MM.1S (cell line): ENCODE data around the gene WBP1L.

ENCODE experiments used
- DNase-seq: peaks from one replicate; pipeline ENCODE4 v3.0.0-alpha.2; 2015
- H2AFZ ChIP-seq: fragments of 300-600 bp; sonication (generic); 2 replicates; pipeline ENCODE4 v1.6.0; 2016; ENCODE audit warnings: antibody characterized with exemption, low read length
- H3F3A ChIP-seq: fragments of 300-600 bp; sonication (generic); 2 replicates; pipeline ENCODE4 v1.6.1; 2016; ENCODE audit warnings: mild to moderate bottlenecking, antibody characterized with exemption, low read length, moderate library complexity, mixed read lengths; ENCODE audit not compliant: insufficient read depth
- H3K27ac ChIP-seq: fragments of 300-600 bp; sonication (generic); 2 replicates; pipeline ENCODE4 v1.5.1; 2016; ENCODE audit warnings: mild to moderate bottlenecking, low read length
- H3K27me3 ChIP-seq: fragments of 300-600 bp; sonication (generic); replicated peaks from 2 replicates; pipeline ENCODE4 v1.6.0; 2016; ENCODE audit warnings: low read length; ENCODE audit not compliant: insufficient read depth
- H3K36me3 ChIP-seq: fragments of 300-600 bp; sonication (generic); replicated peaks from 2 replicates; pipeline ENCODE4 v1.6.1; 2016; ENCODE audit warnings: mild to moderate bottlenecking, low read length, mixed read lengths; ENCODE audit not compliant: insufficient read depth
- H3K4me1 ChIP-seq: fragments of 300-600 bp; sonication (generic); 2 replicates; pipeline ENCODE4 v1.6.1; 2016; ENCODE audit warnings: low read length, mixed read lengths
- H3K4me2 ChIP-seq: fragments of 300-600 bp; sonication (generic); 2 replicates; pipeline ENCODE4 v1.6.0; 2016; ENCODE audit warnings: low read depth, low read length
- H3K4me3 ChIP-seq: fragments of 300-600 bp; sonication (generic); 2 replicates; pipeline ENCODE4 v1.5.1; 2016; ENCODE audit warnings: low read length, mixed read lengths
- H3K79me2 ChIP-seq: fragments of 300-600 bp; sonication (generic); 2 replicates; pipeline ENCODE4 v1.6.1; 2016; ENCODE audit warnings: mixed run types, low read length, mixed read lengths
- H3K9ac ChIP-seq: fragments of 300-600 bp; sonication (generic); 2 replicates; pipeline ENCODE4 v1.6.1; 2016; ENCODE audit warnings: low read length, mixed read lengths
- H3K9me2 ChIP-seq: fragments of 300-600 bp; sonication (generic); replicated peaks from 2 replicates; pipeline ENCODE4 v1.6.1; 2016; ENCODE audit warnings: mild to moderate bottlenecking, low read length, mixed read lengths; ENCODE audit not compliant: insufficient read depth
- H3K9me3 ChIP-seq: fragments of 300-600 bp; sonication (generic); replicated peaks from 2 replicates; pipeline ENCODE4 v1.6.1; 2016; ENCODE audit warnings: mild to moderate bottlenecking, low read length, mixed read lengths; ENCODE audit not compliant: insufficient read depth
- H4K20me1 ChIP-seq: fragments of 300-600 bp; sonication (generic); 2 replicates; pipeline ENCODE4 v1.6.1; 2016; ENCODE audit warnings: mild to moderate bottlenecking, low read length, moderate library complexity, mixed read lengths; ENCODE audit not compliant: insufficient read depth
- EZH2 ChIP-seq: fragments of 300-600 bp; sonication (generic); optimal IDR thresholded peaks from 2 replicates; pipeline ENCODE3; 2017; ENCODE audit warnings: low read depth, mild to moderate bottlenecking, antibody characterized with exemption, low read length, mixed read lengths
- EZH2phosphoT487 ChIP-seq: fragments of 300-600 bp; sonication (generic); IDR thresholded peaks from 2 replicates; pipeline ENCODE4 v1.6.1; 2018; ENCODE audit warnings: antibody characterized with exemption, low read length
- TF ChIP-seq, protein P1 (sequence below): fragments of 300-600 bp; sonication (generic); IDR thresholded peaks from 2 replicates; pipeline ENCODE4 v1.5.1; 2016; ENCODE audit warnings: antibody characterized with exemption, low read length, mixed read lengths

WBP1L gene

DNA sequence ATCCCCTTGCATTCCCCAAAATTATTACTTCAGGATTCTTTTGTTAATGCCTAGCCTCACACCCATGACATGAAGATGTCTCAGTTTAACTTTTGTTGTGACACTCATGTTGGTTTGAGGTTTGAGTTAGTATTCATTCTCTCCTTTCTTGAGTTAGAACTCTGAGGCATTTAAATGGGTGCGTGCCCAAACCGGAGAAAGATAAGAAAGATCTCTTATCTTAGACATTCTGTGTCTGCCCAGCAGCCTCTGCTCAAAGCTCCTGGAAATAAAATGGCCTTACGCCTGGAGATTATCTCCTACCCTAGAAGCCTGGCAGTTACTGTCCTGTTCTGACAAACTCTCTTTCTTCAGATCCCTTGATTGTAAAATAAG lies 26.3 kb downstream of the WBP1L start:
- H3K27ac ChIP-seq: no peak overlapping the region
- H3K9me3 ChIP-seq: no peaks in the 10 kb centered on the region

GRCh38 chr10:102770792-102771191 lies 27.0 kb downstream of the WBP1L start:
- no peaks in the 10 kb centered on the region for H3K9me2 ChIP-seq
- no peaks in the 10 kb centered on the region for H4K20me1 ChIP-seq
- no peak overlapping the region for H2AFZ ChIP-seq
- H3K4me3 ChIP-seq: no peak overlapping the region
- no peaks in the 10 kb centered on the region for H3K27me3 ChIP-seq
- TF ChIP-seq EZH2phosphoT487: no peak
- TF ChIP-seq, protein P1, sequence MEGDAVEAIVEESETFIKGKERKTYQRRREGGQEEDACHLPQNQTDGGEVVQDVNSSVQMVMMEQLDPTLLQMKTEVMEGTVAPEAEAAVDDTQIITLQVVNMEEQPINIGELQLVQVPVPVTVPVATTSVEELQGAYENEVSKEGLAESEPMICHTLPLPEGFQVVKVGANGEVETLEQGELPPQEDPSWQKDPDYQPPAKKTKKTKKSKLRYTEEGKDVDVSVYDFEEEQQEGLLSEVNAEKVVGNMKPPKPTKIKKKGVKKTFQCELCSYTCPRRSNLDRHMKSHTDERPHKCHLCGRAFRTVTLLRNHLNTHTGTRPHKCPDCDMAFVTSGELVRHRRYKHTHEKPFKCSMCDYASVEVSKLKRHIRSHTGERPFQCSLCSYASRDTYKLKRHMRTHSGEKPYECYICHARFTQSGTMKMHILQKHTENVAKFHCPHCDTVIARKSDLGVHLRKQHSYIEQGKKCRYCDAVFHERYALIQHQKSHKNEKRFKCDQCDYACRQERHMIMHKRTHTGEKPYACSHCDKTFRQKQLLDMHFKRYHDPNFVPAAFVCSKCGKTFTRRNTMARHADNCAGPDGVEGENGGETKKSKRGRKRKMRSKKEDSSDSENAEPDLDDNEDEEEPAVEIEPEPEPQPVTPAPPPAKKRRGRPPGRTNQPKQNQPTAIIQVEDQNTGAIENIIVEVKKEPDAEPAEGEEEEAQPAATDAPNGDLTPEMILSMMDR: no peak
- no peak for TF ChIP-seq EZH2
- H3F3A ChIP-seq: peaks cover 22% of the 10 kb centered on the region
- H3K4me1 ChIP-seq: peaks cover 44% of the 10 kb centered on the region
- H3K9ac ChIP-seq: no peak overlapping the region
- H3K9me3 ChIP-seq: no peaks in the 10 kb centered on the region
- no peak for DNase-seq
- peaks cover 59% of the 10 kb centered on the region for H3K79me2 ChIP-seq
- H3K4me2 ChIP-seq: no peak overlapping the region
- H3K27ac ChIP-seq: no peak overlapping the region
- no peaks in the 10 kb centered on the region for H3K36me3 ChIP-seq

More for the DNA sequence above, 26.3 kb downstream of the WBP1L start:
- H3K79me2 ChIP-seq: peaks cover 57% of the 10 kb centered on the region
- H3K27me3 ChIP-seq: no peaks in the 10 kb centered on the region
- peaks cover 15% of the 10 kb centered on the region for H3F3A ChIP-seq
- H3K9ac ChIP-seq: no peak overlapping the region
- H3K4me1 ChIP-seq: peaks cover 41% of the 10 kb centered on the region
- no peaks in the 10 kb centered on the region for H3K36me3 ChIP-seq
- TF ChIP-seq, protein P1: no peak
- TF ChIP-seq EZH2: no peak
- TF ChIP-seq EZH2phosphoT487: no peak
- no peak for DNase-seq
- no peaks in the 10 kb centered on the region for H3K9me2 ChIP-seq
- no peak overlapping the region for H2AFZ ChIP-seq
- no peak overlapping the region for H3K4me3 ChIP-seq
- no peak overlapping the region for H3K4me2 ChIP-seq
- no peaks in the 10 kb centered on the region for H4K20me1 ChIP-seq

GRCh38 chr10:102773320-102773719 lies 29.6 kb downstream of the WBP1L start:
- Histone ChIP-seq H3K79me2 (peaks cover 63% of the 10 kb centered on the region), H3K36me3 (no peaks in the 10 kb centered on the region), H3K9me3 (no peaks in the 10 kb centered on the region), H4K20me1 (no peaks in the 10 kb centered on the region), H3F3A (peaks cover 43% of the 10 kb centered on the region), H2AFZ (no peak overlapping the region), H3K27ac (peak overlapping the region; percentile 78; the same call in 1 of the 2 replicates), H3K4me2 (no peak overlapping the region), H3K4me3 (no peak overlapping the region), H3K27me3 (no peaks in the 10 kb centered on the region), H3K4me1 (peaks cover 55% of the 10 kb centered on the region), H3K9ac (no peak overlapping the region; the same call in 1 of the 2 replicates), H3K9me2 (no peaks in the 10 kb centered on the region)
- DNase-seq: no peak
- TF ChIP-seq, protein P1: no peak
- TF ChIP-seq EZH2phosphoT487 (no peak), EZH2 (no peak)
